ENCODE data around the gene ALDH16A1. TPM values are rescaled to one million over a fixed set of nuclear protein-coding genes. Genes with fewer than 3 reads are reported as not detected.

ALDH16A1 gene
- total RNA-seq, 2 donors from 2014 or later, result 21.8 to 29.8 TPM

DNA sequence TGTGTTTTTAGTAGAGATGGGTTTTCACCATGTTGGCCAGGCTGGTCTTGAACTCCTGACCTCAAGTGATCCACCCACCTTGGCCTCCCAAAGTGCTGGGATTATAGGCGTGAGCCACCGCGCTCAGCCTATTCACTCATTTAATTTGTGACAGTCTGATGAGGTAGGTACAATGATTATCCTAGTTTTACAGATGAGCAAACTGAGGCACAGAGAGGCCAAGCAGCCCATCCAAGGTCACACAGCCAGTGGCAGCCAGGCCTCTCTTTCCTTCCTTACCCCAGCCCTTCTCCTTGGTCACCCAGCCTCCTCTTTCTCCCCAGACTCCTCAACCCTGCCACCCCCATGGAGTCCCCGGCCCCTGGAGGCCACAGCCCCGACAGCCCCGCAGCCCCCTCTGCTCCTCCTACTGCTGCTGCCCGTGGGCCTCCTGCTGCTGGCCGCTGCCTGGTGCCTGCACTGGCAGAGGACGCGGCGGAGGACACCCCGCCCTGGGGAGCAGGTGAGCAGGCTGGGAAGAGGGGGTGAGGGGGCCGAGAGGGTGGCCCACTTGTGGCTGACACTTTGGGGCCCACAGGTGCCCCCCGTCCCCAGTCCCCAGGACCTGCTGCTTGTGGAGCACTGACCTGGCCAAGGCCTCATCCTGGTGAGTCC, 27.1 kb downstream of the ALDH16A1 start:
- no peak overlapping the region for H3K27ac ChIP-seq
- no peak for DNase-seq (ENCODE audit: low spot score)
- TF ChIP-seq, protein P1, sequence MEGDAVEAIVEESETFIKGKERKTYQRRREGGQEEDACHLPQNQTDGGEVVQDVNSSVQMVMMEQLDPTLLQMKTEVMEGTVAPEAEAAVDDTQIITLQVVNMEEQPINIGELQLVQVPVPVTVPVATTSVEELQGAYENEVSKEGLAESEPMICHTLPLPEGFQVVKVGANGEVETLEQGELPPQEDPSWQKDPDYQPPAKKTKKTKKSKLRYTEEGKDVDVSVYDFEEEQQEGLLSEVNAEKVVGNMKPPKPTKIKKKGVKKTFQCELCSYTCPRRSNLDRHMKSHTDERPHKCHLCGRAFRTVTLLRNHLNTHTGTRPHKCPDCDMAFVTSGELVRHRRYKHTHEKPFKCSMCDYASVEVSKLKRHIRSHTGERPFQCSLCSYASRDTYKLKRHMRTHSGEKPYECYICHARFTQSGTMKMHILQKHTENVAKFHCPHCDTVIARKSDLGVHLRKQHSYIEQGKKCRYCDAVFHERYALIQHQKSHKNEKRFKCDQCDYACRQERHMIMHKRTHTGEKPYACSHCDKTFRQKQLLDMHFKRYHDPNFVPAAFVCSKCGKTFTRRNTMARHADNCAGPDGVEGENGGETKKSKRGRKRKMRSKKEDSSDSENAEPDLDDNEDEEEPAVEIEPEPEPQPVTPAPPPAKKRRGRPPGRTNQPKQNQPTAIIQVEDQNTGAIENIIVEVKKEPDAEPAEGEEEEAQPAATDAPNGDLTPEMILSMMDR (IDR thresholded peaks at IDR 0.05), result no peak
- ATAC-seq (ENCODE audit: insufficient number of reproducible peaks, low FRiP score, low read depth), result no peak
- H3K4me3 ChIP-seq, result no peak overlapping the region
- peaks cover 0 to 10% of the 10 kb centered on the region in 2 donors for H3K4me1 ChIP-seq (ENCODE audit: control insufficient read depth in 1 of 2, low read depth in 2 of 2)
- H3K9me3 ChIP-seq, result no peaks in the 10 kb centered on the region
- no peaks in the 10 kb centered on the region for H3K27me3 ChIP-seq (replicated peaks; ENCODE audit: insufficient read depth)
- H3K36me3 ChIP-seq, result no peaks in the 10 kb centered on the region

- Histone ChIP-seq H3K4me3 (no peak overlapping the region), H3K27me3 (replicated peaks; ENCODE audit: insufficient read depth) (no peaks in the 10 kb centered on the region), H3K27ac (no peak overlapping the region), H3K9me3 (no peaks in the 10 kb centered on the region), H3K4me1 (ENCODE audit: control insufficient read depth in 1 of 2, low read depth in 2 of 2) (peaks cover 0 to 2% of the 10 kb centered on the region in 2 donors), H3K36me3 (no peaks in the 10 kb centered on the region)
- ATAC-seq (ENCODE audit: insufficient number of reproducible peaks, low FRiP score, low read depth) (no peak), DNase-seq (ENCODE audit: low spot score) (no peak)
- TF ChIP-seq, protein P1 (IDR thresholded peaks at IDR 0.05), result no peak
These were observed 28.1 kb downstream of the ALDH16A1 start for GRCh38 chr19:49481020-49481683.

DNA sequence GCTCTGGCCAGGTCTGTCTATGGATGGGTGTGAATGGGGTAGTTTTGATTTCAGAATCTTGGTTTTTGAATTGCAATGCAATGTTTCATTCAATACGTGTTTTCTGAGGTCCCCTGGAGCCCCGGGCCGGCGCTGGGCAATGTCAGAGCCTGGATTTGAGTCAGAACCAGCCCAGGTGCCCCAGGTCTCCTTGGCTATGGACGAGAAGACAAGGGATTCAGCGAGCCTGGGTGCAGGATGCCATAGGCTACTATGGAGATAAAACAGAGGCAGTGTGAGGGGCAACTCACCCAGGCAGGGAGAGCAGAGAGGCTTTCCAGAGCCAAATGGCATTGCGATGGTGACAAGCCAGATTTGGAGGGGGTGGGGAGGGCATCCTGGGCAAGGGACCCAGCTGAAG, 33.2 kb downstream of the ALDH16A1 start:
- no peak for DNase-seq (ENCODE audit: low spot score)
- no peak for ATAC-seq (ENCODE audit: insufficient number of reproducible peaks, low FRiP score, low read depth)
- H3K27ac ChIP-seq, result no peak overlapping the region
- no peaks in the 10 kb centered on the region for H3K27me3 ChIP-seq (replicated peaks; ENCODE audit: insufficient read depth)
- H3K4me1 ChIP-seq (ENCODE audit: control insufficient read depth in 1 of 2, low read depth in 2 of 2), result peaks cover 10 to 21% of the 10 kb centered on the region in 2 donors
- H3K36me3 ChIP-seq, result peaks cover 18% of the 10 kb centered on the region
- no peak overlapping the region for H3K4me3 ChIP-seq
- TF ChIP-seq, protein P1 (IDR thresholded peaks at IDR 0.05), result no peak
- no peaks in the 10 kb centered on the region for H3K9me3 ChIP-seq

GRCh38 chr19:49486710-49487276, 33.8 kb downstream of the ALDH16A1 start:
- H3K9me3 ChIP-seq, result no peaks in the 10 kb centered on the region
- H3K4me3 ChIP-seq, result peak overlapping the region; percentile 83
- TF ChIP-seq, protein P1 (IDR thresholded peaks at IDR 0.05), result no peak
- no peaks in the 10 kb centered on the region for H3K27me3 ChIP-seq (replicated peaks; ENCODE audit: insufficient read depth)
- peaks cover 10 to 21% of the 10 kb centered on the region in 2 donors for H3K4me1 ChIP-seq (ENCODE audit: control insufficient read depth in 1 of 2, low read depth in 2 of 2)
- H3K36me3 ChIP-seq, result peaks cover 22% of the 10 kb centered on the region
- peak overlapping the region; percentile 70 to 80 for H3K27ac ChIP-seq
- ATAC-seq (ENCODE audit: insufficient number of reproducible peaks, low FRiP score, low read depth) (no peak), DNase-seq (ENCODE audit: low spot score) (no peak)

GRCh38 chr19:49487277-49488045, 34.4 kb downstream of the ALDH16A1 start, which contains the start of gene RPL13A:
Gene RPL13A, plus strand, starts transcription at chr19:49487608. Its CDS starts 22 bp downstream, at chr19:49487630.
- H3K4me1 ChIP-seq (ENCODE audit: control insufficient read depth in 1 of 2, low read depth in 2 of 2), result peaks cover 10 to 21% of the 10 kb centered on the region in 2 donors
- TF ChIP-seq, protein P1 (IDR thresholded peaks at IDR 0.05), result no peak
- no peaks in the 10 kb centered on the region for H3K9me3 ChIP-seq
- peaks cover 29% of the 10 kb centered on the region for H3K36me3 ChIP-seq
- peak within 1 kb of the TSS; percentile 83 for H3K4me3 ChIP-seq
- H3K27ac ChIP-seq, result peak within 1 kb of the TSS; percentile 80 to 84
- no peaks in the 10 kb centered on the region for H3K27me3 ChIP-seq (replicated peaks; ENCODE audit: insufficient read depth)
- DNase-seq (ENCODE audit: low spot score) (peak; percentile 97), ATAC-seq (ENCODE audit: insufficient number of reproducible peaks, low FRiP score, low read depth) (peak; percentile 96)
